GM03348 (cell line): ENCODE results near the gene NPM1.

Experiments
- DNase-seq: peaks from one replicate; pipeline ENCODE4 v3.0.0; 2012; ENCODE audit warnings: low spot score

The NPM1 gene

DNA sequence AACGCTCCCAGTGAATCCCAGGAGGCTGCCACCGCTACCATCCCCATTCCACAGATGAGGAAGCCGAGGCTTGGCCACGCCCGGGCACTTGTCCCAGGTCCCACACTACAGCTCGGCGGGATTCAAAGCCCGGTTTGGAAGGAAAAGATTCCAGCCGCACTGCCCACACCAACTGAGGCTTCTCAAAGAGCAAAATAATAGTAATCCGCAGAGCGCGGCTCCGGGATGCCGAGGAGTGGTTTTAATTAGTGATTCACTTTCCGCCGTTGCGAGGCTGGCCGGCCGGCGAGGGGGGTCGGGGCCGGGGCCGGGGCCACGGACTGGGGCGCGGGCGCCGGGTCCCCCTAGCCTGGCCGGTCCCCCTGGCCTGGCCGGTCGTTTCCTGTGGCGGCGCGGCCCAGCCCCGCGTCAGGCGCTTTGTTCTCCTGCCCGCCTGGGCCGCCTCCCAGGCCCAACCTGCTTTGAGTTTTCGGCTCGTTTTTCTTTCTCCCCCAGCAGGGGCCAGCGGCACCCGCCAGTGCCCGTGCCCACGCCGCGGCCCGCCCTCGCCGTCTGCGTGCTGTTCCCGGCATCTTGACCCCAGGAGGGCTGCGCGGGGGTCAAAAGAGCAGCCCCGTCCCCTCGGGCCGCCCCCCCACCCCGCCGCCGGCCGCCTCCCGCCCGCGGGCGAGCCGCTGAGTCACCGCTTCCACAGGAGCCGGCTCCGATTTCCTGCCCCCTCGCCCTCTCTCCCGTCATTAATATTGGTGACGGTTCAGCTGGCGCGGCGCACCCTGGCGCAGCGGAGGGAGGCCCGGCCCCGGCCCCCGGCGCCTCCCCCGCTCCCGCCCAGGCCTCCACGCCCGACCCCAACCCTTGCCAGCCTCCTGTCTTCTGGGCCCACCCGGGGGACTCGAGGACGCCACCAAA lies 63.0 kb downstream of the NPM1 start:
- peak; percentile 95 for DNase-seq

DNA sequence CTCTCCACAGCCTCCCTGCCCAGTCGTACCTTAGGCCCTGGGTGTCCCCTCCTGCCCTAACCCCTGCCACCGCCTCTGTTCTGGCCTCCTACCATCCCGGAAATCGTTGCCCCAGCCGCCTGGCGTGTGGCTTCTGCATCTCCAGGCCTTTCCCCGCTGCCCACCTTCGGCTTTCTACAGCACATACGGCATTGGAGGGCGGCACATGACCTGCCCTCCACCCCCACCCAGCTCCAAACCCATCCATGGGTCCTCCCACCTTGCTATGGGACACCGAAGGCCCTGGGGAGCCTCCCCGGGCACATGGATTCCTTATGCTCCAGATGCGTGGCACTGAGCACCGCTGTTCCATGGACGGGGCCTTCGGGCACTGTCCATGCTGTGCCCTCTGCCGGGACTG lies 63.8 kb downstream of the NPM1 start:
- no peak for DNase-seq

DNA sequence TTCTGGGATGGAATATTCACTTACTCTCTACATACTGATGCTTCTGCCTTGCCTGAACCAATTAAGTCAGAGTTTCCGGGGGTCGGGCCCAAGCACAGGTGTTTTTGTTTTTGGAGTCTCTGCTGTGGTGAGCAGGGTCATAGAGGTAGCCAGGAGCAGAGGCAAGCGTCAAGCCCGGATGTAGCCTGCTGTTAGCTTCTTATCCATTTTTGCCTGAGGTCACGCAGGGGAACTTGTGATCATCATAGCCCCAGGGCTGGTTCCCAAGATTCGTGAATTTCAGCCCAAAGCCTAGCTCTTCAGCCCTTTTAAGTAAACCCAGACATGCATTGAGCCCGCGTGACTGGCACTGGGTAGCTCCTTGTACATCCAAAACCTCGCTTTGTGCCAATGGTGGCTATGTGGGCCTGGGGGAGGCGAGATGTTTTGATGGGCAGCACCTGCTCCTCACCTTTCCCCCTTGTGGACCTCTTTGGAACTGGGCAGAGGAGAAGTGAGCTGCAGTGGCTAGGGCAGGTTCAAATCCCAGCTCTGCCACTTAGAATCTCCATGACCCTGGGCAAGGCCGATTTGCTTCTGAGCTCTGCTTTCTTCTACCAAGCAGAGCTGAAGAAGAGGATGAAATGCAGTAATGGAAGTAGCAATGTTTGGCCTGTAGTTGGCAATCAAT lies 65.5 kb downstream of the NPM1 start:
- DNase-seq, result no peak

DNA sequence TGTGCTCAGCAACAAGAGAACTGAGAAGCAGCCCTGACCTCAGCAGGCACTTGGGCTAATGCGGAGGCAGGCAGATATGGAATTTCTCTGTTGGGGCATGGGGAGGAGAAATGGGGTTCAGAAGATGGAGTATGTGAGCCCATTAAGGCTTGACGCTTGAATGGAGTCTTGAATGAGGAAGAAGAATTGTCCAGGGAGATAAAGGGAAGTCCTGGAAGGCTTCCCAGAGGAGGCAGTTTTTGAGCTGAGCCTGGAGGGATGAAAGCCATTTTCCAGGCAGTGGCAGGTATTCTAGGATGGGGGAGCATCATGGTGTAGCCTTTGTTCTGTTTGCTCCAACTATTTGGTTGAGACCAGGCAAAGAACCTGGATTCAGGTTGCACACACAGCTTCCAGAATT lies 66.3 kb downstream of the NPM1 start:
- no peak for DNase-seq

DNA sequence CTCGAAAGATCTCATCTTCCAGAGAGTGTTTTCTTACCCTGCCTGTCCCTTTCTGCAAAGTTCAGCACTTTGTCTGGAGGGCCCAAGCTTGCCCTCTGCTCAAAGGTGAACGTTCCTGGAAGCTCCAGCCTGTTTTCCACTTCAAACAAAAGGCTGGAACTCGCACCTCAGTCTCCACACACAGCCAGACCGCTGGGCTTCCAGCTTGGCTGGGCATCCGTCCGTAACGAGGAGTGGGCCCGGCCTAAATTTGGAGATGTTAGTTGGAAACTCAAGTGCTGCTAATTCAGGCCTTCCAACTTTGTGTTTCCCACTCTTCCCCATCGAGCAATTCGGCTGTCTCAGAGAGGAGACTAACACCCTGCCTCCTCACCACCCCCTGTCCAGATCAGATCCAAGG lies 66.9 kb downstream of the NPM1 start:
- DNase-seq, result no peak

DNA sequence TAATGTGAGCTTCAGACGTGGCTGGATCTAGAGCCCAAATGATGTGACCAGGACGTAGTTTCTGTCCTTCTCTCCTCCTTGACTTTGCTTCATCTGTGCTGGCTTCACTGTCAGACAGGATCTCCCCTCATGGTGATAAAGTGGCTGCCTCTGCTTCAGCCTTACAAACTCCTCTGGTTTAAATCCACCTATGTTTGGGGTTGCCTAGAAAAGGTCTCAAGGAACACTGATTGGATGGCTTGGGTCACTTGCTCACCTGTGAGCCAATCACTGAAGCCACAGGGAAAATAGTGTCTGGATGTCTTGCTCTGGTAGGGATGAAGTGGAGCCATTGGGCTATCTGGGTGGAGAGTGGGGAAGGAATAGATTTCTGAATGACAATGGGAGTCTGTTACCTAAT lies 67.9 kb downstream of the NPM1 start:
- no peak for DNase-seq

DNA sequence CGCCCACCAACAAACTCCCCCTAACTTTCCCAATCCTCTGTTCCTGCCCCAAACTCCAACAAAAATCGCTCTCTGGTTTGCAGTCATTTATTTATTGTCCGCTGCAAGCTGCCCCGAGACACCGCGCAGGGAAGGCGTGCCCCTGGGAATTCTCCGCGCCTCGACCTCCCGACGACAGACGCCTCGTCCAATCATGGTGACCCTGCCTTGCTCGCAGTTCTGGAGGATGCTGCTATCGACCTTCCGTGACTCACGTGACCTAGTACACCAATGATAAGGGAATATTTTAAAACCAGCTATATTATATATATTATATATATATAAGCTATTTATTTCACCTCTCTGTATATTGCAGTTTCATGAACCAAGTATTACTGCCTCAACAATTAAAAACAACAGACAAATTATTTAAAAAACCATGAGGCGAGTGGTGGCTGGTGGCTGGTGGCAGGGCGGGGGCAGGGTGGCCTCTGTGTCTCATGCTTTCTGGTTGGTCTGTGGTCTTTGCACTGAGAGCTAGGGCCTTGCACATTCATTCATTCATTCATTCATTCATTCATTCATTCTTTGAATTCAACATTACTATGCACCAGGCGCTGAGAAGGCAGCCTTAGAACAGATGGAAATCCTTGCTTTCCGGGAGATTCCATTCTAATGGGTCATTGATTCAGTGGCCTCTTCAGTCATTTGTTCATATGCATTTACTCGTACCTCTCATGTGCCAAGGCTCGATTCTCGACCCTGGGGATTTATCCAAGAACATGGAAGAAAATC lies 69.7 kb downstream of the NPM1 start:
- no peak for DNase-seq

DNA sequence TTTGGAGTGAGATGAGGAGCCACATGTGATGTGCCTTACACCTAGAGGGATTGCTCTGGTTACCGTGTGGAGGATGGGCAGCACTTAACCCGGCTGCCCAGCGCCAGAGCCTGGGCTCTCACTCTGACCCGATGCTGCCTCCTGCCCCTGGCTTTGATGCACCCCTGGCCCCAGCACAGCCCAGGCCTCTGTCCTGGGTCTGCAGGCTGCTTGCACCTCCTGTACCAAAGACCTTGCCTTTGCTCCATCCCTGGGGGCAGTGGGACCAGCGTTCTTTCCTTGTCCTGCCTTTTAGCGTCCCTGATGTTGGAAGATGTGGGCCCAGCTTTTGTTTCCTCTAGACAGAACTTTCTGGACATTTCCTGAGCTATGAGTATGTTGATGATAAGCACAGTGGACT lies 72.2 kb downstream of the NPM1 start:
- DNase-seq, result no peak
